GM23248 (cell line): ENCODE results near the gene SP6.

Experiments
- EZH2 ChIP-seq: fragments of 200-600 bp; sonication (generic); IDR thresholded peaks from 2 replicates; pipeline ENCODE4 v1.6.1; 2018; ENCODE audit warnings: antibody characterized with exemption, mild to moderate bottlenecking; ENCODE audit not compliant: insufficient read depth, poor library complexity, severe bottlenecking
- EZH2phosphoT487 ChIP-seq: fragments of 200-600 bp; sonication (generic); IDR thresholded peaks from 2 replicates; pipeline ENCODE4 v1.6.1; 2018; ENCODE audit warnings: antibody characterized with exemption, moderate library complexity, mild to moderate bottlenecking, low read depth; ENCODE audit not compliant: insufficient read depth

GRCh38 chr17:47855737-47856136 is 4.8 kb upstream of the SP6 start:
- TF ChIP-seq EZH2 = no peak
- no peak for TF ChIP-seq EZH2phosphoT487
